Gastrocnemius medialis (tissue), 4 donors: Measurements from ENCODE around the gene NUDT17. TPM values are rescaled to one million over a fixed set of nuclear protein-coding genes. Genes with fewer than 3 reads are reported as not detected.

ENCODE experiments used
- ATAC-seq, 2 donors: fragments of 150-250 bp; one replicate each; pipeline ENCODE4 v1.9.1; 2016
- DNase-seq, 2 donors: peaks; one replicate each; pipeline ENCODE4 v3.0.0-alpha.2; 2019
- H3K27ac ChIP-seq, 4 donors: fragments of 200-600 bp; sonication (generic); 1 replicate in 1 of 4; 2 replicates in 3 of 4; pipeline ENCODE4 v1.5.1; 2016 to 2018; ENCODE audit warnings: mild to moderate bottlenecking in 2 of 4, moderate library complexity in 1 of 4
- H3K27me3 ChIP-seq, 3 donors: fragments of 200-600 bp; sonication (generic) in 2 of 3; 1 replicate in 1 of 3; 2 replicates in 2 of 3; pipeline versions ENCODE4 v1.5.1 to v1.6.0; 2016 to 2019; ENCODE audit warnings: mild to moderate bottlenecking in 1 of 3, moderate library complexity in 1 of 3
- H3K36me3 ChIP-seq, 2 donors: fragments of 200-600 bp; sonication (generic) in 1 of 2; one replicate each; pipeline ENCODE4 v1.5.1; 2017 to 2018
- H3K4me1 ChIP-seq, 2 donors: fragments of 200-600 bp; sonication (generic) in 1 of 2; one replicate each; pipeline ENCODE4 v1.5.1; 2016 to 2017; ENCODE audit warnings: mild to moderate bottlenecking in 2 of 2
- H3K4me3 ChIP-seq, 4 donors: fragments of 200-600 bp; sonication (generic) in 3 of 4; 1 replicate in 1 of 4; 2 replicates in 3 of 4; pipeline ENCODE4 v1.5.1; 2016 to 2019; ENCODE audit warnings: mild to moderate bottlenecking in 2 of 4
- H3K9me3 ChIP-seq, 3 donors: fragments of 200-600 bp; sonication (generic) in 2 of 3; 1 replicate in 1 of 3; 2 replicates in 2 of 3; pipeline ENCODE4 v1.5.1; 2016 to 2019
- POLR2A ChIP-seq, 2 donors: fragments of 450-650 bp; IDR thresholded peaks; one replicate each; pipeline ENCODE4 v1.6.1; 2017; ENCODE audit warnings: antibody characterized with exemption in 2 of 2, mild to moderate bottlenecking in 2 of 2, moderate library complexity in 2 of 2
- in situ Hi-C, 4 donors: fragments of 200-750 bp; cut with MboI; loops; one replicate each; pipeline versions ENCODE4 v1.15.0 to v1.8.0; 2017; ENCODE audit warnings: low sequenced_read_pairs in 4 of 4
- intact Hi-C: fragments of 100-400 bp; cut with DNase I; formaldehyde crosslinking; loops from one replicate; pipeline ENCODE4 v1.15.1; 2023; ENCODE audit warnings: low total_unique reads
- total RNA-seq, 4 donors: library from RNA; depleted of rRNA; stranded (reverse); fragments of >200 nt; gene quantifications; one replicate each; pipeline versions ENCODE4 v1.1.0 to v1.2.3, GENCODE V29; 2016
- TF ChIP-seq, protein P1 (sequence below), 5 experiments: fragments of 450-650 bp in 3 of 5; fragments of 200-600 bp in 2 of 5; sonication (generic) in 2 of 5; IDR thresholded peaks in 4 of 5; conservative IDR thresholded peaks in 1 of 5; 1 replicate in 4 of 5; 2 replicates in 1 of 5; pipeline ENCODE4 v1.5.1; 2016 to 2019; ENCODE audit warnings: antibody characterized with exemption in 5 of 5, mild to moderate bottlenecking in 3 of 5, moderate library complexity in 3 of 5

Gene NUDT17
- total RNA-seq, result 1 to 10 TPM in 1 of 4 donors, under 1 TPM in 2, not detected in 1; 0.46 to 2.2 (median 0.51) TPM

DNA sequence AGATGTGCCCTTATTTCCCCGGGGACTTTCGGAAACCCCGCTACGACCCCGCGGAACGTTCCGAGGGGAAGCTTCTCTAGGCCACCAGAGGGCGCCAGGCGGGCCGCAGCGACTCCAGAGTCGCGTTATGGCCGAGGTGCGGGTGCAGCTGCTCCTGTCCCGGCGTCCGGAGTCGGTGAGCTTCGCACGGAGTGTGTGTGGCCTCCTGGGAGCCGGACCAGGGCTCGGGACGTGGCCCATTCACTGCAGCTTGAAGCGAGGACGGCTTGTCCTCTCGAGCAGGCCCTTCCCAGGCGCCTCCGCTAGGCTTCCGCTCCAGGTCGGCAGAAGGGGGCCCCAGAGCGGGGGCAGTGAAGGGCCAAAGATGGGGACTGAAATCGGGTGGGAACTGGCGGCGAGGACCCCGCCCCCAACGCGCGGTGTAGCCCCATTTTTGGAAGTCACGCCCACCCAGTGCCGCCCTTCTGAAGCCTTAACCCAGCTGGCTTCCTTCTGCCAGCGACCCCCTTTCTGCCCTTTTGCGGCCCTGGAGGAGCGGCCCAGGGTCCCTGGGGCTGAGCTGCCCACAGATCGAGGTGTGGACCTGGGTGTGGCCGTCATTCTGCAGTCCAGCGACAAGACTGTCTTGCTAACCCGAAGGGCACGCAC is at the start of gene NUDT17:
TSS of gene NUDT17 (plus strand) at position 117 of the 648 bp plus-strand sequence. CDS start at position 128, 11 bp downstream.
- peak within 1 kb of the TSS; percentile 69 to 81 (median 77) for H3K27ac ChIP-seq
- TF ChIP-seq POLR2A (IDR thresholded peaks at IDR 0.05), result peak in 1 of 2 donors; percentile 8
- TF ChIP-seq, protein P1, sequence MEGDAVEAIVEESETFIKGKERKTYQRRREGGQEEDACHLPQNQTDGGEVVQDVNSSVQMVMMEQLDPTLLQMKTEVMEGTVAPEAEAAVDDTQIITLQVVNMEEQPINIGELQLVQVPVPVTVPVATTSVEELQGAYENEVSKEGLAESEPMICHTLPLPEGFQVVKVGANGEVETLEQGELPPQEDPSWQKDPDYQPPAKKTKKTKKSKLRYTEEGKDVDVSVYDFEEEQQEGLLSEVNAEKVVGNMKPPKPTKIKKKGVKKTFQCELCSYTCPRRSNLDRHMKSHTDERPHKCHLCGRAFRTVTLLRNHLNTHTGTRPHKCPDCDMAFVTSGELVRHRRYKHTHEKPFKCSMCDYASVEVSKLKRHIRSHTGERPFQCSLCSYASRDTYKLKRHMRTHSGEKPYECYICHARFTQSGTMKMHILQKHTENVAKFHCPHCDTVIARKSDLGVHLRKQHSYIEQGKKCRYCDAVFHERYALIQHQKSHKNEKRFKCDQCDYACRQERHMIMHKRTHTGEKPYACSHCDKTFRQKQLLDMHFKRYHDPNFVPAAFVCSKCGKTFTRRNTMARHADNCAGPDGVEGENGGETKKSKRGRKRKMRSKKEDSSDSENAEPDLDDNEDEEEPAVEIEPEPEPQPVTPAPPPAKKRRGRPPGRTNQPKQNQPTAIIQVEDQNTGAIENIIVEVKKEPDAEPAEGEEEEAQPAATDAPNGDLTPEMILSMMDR (IDR thresholded peaks at IDR 0.05 in 4 of 5, conservative IDR thresholded peaks at IDR 0.05 in 1 of 5), result peak; percentile 89 to 97 (median 94)
- peaks cover 0 to 53% of the 10 kb centered on the region in 2 donors for H3K36me3 ChIP-seq
- in situ Hi-C loops (loop anchor here in 2 of 4 donors (5.0 to 10.0 kb wide), 2 partner anchors 167 to 169 kb away; no protein-coding TSS in a partner anchor), intact Hi-C loops (loop anchor here (1.0 kb wide), 2 partner anchors 21 to 168 kb away; partner anchors contain the start of genes POLR3C and RNF115)
- no peaks in the 10 kb centered on the region for H3K27me3 ChIP-seq
- peak; percentile 62 to 74 for DNase-seq
- ATAC-seq, result peak; percentile 75 to 84
- H3K4me3 ChIP-seq, result peak within 1 kb of the TSS; percentile 51 to 65 (median 58)
- no peaks in the 10 kb centered on the region for H3K9me3 ChIP-seq
- peaks cover 6 to 14% of the 10 kb centered on the region in 2 donors for H3K4me1 ChIP-seq

DNA sequence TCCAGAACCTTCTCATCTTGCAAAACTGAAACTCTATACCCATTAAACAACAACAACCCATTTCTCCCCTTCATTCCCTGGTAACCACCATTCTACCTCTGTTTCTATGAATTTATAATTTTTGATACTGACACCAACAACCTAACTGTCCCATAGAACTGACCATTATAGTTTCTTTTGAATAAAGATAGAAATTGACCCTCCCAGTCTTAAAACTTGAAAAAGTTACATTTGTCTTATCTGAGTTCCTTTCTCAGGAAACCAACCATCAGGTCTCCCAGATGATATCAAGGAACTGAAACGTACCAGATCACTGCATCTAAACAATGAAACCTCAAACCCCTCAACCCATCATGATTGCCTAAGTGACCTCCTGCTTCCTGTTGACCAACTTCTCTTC is 48.7 kb upstream of the NUDT17 start:
- Histone ChIP-seq H3K27ac (no peak overlapping the region), H3K9me3 (no peaks in the 10 kb centered on the region), H3K4me3 (no peak overlapping the region), H3K4me1 (peaks cover 16 to 24% of the 10 kb centered on the region in 2 donors), H3K27me3 (no peaks in the 10 kb centered on the region), H3K36me3 (peaks cover 0 to 9% of the 10 kb centered on the region in 2 donors)
- no peak for ATAC-seq
- DNase-seq, result no peak
- in situ Hi-C loops, result no loop called here
- intact Hi-C loops, result no loop called here
- TF ChIP-seq, protein P1 (IDR thresholded peaks at IDR 0.05 in 4 of 5, conservative IDR thresholded peaks at IDR 0.05 in 1 of 5), result no peak
- TF ChIP-seq POLR2A (IDR thresholded peaks at IDR 0.05), result no peak

GRCh38 chr1:145799806-145800205 is 45.6 kb upstream of the NUDT17 start:
- Histone ChIP-seq H3K9me3 (no peaks in the 10 kb centered on the region), H3K4me1 (peaks cover 45 to 50% of the 10 kb centered on the region in 2 donors), H3K27ac (no peak overlapping the region), H3K4me3 (no peak overlapping the region), H3K36me3 (no peaks in the 10 kb centered on the region), H3K27me3 (no peaks in the 10 kb centered on the region)
- no peak for ATAC-seq
- in situ Hi-C loops, result no loop called here
- intact Hi-C loops, result no loop called here
- TF ChIP-seq, protein P1 (IDR thresholded peaks at IDR 0.05 in 4 of 5, conservative IDR thresholded peaks at IDR 0.05 in 1 of 5), result no peak
- TF ChIP-seq POLR2A (IDR thresholded peaks at IDR 0.05), result no peak
- no peak for DNase-seq

DNA sequence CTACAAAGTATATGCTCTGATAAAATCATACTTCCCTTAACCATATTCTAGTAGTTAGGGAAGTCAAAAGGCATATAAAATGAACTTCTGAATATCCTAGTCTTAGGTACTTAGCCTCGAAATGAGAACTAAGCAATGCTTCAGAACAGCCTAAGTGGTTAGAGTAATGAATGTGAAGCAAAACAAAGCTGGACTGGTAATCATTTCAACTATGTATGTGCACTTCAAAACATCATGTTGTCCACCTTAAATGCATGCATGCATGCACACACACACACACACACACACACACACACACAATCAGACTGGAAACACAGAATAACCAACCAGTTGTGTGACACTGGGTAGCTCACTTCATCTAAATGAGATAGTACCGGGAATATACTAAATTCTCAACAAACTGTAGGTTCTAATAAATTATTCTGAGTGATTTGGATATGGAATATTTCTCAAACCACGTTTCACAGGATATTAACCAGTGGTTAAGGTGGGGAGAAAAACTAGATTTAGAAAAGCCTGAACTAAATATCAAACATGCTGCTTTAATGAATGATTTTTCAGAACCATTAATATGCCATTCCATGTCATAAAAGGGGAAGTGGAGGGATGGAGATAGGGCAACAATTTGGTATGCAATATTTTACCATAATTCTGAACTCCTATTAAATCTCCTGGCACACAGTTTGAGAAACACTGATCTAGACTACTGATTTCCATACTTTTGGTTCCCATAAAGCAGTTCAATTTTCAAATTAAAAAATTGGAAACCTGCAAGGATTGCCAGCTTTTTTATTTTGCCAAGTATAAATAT is 41.0 kb upstream of the NUDT17 start:
- no peak for ATAC-seq
- intact Hi-C loops, result no loop called here

More for the DNA sequence above, 41.0 kb upstream of the NUDT17 start:
- Histone ChIP-seq H3K4me3 (no peak overlapping the region), H3K36me3 (no peaks in the 10 kb centered on the region), H3K4me1 (peaks cover 79 to 82% of the 10 kb centered on the region in 2 donors), H3K9me3 (no peaks in the 10 kb centered on the region), H3K27ac (peak overlapping the region; percentile 74 to 89 (median 78)), H3K27me3 (no peaks in the 10 kb centered on the region)
- in situ Hi-C loops, result no loop called here
- TF ChIP-seq, protein P1 (IDR thresholded peaks at IDR 0.05 in 4 of 5, conservative IDR thresholded peaks at IDR 0.05 in 1 of 5), result no peak
- TF ChIP-seq POLR2A (IDR thresholded peaks at IDR 0.05), result no peak
- DNase-seq, result no peak
